Subcutaneous adipose tissue (tissue), 4 donors: ENCODE data around the gene GPSM1. TPM values are rescaled to one million over a fixed set of nuclear protein-coding genes. Genes with fewer than 3 reads are reported as not detected.

Source experiments
- total RNA-seq, 4 donors: library from RNA; depleted of rRNA; stranded (reverse); fragments of >200 nt; gene quantifications; one replicate each; pipeline ENCODE4 v1.1.0, GENCODE V29; 2016
- TF ChIP-seq, protein P1 (sequence below): fragments of 450-650 bp; IDR thresholded peaks from one replicate; pipeline ENCODE4 v1.5.1; 2016; ENCODE audit warnings: low read depth, mild to moderate bottlenecking, control low read depth, antibody characterized with exemption, moderate library complexity

GPSM1 gene
- total RNA-seq, 4 donors from 2014 or later, result 2.1 to 5.8 (median 4.1) TPM

DNA sequence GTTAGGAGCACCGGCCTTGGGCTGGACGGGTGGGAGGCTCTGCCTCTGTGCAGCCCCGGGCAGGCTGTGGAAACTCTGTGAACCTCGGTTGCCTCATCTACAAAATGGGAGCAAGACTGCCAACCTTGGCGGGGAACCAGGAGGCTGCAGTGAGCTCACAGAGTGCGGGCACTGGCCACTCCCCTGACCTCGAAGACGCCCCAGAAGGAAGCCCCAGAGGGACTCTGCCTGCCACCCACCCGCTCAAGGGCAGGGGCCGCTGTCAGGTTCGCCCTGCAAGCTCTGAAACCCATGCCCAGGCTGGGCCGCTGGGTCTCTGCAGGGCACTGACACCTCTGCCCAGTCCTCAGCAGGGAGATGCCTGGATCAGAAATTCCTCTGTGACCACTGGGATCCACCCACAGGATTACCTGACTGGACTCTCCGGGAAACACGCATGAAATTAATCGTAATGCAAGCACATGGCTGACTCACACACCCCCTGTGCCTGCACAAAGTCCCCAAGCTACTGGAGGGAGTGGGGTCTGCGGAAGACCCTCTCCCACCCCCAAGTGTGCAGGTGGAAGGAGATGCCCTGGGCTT is 30.8 kb upstream of the GPSM1 start:
- TF ChIP-seq, protein P1, sequence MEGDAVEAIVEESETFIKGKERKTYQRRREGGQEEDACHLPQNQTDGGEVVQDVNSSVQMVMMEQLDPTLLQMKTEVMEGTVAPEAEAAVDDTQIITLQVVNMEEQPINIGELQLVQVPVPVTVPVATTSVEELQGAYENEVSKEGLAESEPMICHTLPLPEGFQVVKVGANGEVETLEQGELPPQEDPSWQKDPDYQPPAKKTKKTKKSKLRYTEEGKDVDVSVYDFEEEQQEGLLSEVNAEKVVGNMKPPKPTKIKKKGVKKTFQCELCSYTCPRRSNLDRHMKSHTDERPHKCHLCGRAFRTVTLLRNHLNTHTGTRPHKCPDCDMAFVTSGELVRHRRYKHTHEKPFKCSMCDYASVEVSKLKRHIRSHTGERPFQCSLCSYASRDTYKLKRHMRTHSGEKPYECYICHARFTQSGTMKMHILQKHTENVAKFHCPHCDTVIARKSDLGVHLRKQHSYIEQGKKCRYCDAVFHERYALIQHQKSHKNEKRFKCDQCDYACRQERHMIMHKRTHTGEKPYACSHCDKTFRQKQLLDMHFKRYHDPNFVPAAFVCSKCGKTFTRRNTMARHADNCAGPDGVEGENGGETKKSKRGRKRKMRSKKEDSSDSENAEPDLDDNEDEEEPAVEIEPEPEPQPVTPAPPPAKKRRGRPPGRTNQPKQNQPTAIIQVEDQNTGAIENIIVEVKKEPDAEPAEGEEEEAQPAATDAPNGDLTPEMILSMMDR, result no peak

DNA sequence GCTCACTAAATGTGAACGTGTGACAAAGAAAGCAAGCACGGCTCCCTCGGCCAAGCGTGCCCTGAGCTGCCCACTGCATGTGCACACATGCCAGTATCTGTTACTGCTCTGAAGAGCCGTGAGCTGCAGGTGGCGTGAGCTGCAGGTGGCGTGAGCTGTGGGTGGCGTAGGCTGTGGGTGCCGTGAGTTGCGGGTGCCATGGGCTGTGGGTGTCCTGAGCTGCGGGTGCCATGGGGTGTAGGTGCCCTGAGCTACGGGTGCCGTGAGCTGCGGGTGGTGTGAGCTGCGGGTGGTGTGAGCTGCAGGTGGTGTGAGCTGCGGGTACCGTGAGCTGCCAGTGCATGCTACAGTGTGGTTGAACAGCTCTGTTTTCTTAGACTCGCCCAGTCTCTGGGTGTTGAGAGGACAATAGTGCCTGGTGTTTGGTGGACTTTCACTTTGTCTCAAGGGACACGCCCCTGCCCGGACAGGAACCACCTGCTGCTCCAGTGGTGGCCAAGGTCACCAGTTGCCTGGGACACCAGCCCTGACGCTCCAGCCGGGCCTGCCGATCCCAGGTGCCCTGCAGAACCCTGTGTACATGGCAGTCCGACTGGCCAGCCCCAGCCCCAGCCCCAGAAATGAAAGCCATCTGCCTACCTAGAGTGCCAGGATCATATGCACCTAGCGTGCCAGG is 30.2 kb upstream of the GPSM1 start:
- TF ChIP-seq, protein P1, result no peak

DNA sequence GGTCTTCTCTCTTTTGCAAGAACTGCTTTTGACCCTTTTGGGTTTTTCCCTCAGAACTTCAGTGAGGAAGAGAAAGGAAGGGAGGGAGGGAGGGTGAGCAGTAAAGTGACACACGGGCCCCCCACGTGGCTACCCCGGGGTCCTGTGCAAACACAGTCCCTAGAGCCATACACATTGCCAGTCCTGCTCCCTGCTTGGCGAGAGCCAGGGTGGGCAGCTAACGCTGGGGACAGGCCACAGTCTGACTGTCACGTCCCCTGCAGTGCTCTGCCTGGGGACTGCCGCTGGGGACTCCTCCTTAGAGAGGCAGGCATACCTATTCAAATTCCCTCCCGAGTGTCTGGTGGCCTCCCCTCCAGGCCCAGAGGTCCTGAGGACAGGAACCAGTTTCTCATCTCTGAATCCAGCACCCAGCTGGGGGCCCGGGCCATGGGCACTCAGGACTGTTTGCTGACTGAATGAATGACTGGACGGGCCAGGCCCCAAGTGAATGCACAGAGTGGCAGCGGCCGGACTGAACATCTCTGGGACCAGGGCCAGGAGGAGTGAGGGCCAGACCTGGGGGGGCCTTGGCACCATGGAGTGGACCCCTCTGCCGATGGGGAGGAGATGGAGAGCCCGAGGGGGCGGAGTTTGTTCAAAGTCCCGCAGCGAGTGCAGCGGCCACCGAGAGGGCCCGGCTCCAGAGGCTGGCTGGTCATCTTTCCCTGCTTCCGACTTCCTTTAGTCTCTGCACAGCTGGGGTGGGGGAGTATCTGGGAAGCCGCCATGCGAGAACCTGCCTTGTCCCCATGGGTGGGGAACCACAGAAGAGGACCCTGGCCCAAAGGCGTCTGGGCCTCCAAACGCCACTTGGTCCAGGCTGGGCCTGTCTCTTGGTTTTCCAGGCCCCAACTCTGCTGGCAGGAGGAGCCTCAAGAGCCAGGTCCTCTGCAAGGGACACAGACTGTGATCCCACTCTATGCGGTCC is 29.3 kb upstream of the GPSM1 start:
- TF ChIP-seq, protein P1, result no peak

DNA sequence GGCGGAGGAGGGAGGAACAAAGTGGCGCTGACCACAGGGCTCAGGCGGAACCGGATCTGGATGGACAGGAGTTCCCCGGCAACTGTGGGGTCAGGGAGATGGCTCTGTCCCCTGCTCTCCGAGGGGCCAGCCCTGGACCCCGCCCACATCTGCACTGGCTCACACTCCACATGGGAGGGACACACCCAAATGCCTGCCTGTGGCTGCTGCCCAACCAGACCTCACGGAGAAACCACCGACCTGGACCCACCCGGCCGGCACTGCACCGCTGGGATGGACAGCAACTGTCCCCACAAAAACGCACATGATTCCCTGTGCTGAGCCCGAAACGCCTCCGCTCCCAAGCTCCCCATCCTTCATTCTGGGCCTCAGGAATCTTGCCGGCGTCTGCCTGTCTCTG is 28.2 kb upstream of the GPSM1 start:
- TF ChIP-seq, protein P1, result no peak

DNA sequence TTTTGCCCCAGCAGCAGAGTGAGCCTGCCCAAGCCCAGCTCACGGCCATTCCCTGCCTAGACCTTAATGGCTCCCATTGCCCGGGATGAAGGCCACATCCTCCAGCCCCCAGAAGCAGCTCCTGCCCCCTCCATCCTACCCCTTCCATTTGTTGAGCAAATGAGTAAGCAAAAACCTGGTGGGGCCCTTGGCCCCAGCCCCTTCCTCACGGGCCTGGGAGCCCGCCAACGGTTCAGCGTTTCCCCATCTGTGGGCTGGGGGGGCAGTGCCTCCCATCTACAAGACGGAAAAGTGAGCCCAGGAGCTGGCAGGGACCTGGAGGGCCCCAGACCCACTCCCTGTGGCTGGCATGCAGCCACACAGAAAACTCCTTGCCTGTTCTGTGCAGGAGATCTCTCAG is 27.8 kb upstream of the GPSM1 start:
- TF ChIP-seq, protein P1, result no peak

DNA sequence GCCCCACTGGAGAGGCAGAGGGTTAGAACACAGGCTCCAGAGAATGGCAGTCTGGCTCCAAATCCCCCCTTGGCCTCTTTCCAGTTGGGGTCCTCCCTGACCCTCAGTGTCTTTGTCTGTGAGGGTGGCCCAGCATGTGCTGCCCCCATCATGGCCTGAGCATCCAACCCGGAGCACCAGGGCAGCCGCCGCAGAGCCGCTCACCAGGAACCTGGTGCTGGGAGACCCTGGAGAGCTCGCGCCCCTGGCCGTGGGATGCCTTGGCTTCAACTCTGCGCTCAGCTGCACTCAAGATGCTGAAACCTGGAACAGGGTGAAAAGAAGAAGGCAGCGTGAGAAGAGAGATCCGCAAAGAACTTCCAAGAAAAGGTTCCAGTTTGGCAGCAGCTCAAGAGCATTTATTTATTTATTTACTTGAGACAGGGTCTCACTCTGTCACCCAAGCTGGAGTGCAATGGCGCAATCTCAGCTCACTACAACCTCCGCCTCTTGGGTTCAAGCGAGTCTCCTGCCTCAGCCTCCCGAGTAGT is 27.3 kb upstream of the GPSM1 start:
- TF ChIP-seq, protein P1, result no peak

DNA sequence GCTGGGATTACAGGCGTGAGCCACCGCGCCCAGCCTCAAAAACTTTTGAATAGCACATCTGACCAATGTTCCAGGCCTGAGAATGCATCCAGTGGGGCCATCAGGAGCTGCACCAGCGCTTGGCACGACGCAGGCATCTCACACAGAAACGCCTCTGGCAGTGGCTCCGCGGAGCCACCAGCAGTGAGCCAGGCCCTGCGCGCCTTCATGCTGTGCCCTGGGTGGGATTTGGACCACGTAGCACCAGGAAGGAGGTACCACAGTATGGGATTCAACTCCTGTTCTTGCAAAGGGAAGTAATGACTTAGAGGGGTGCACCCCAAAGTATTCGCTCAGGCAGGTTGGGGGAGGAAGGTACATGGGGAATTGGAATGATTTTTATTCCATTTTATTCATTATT is 26.5 kb upstream of the GPSM1 start:
- TF ChIP-seq, protein P1, result no peak
